ENCODE measurements around the gene KIF26B.
"Not testable (repeated sequence)": the region's sequence is repeated elsewhere in the genome, so short reads cannot be mapped to it uniquely, and the experiment has no call there.

KIF26B gene

GRCh38 chr1:245717611-245718010 is 562.8 kb downstream of the KIF26B start:
- no peak for FAIRE-seq
- TF ChIP-seq CTCF (IDR thresholded peaks at IDR 0.05; ENCODE audit: insufficient read depth, missing control alignments), result no peak
- DNase-seq (ENCODE audit: insufficient read length, low spot score), result no peak

GRCh38 chr1:245718123-245718522 is 563.3 kb downstream of the KIF26B start:
- DNase-seq (ENCODE audit: insufficient read length, low spot score), result no peak
- TF ChIP-seq CTCF (IDR thresholded peaks at IDR 0.05; ENCODE audit: insufficient read depth, missing control alignments), result no peak
- FAIRE-seq, result no peak

- FAIRE-seq, result no peak
- TF ChIP-seq CTCF (IDR thresholded peaks at IDR 0.05; ENCODE audit: insufficient read depth, missing control alignments), result no peak
- no peak for DNase-seq (ENCODE audit: insufficient read length, low spot score)
Observed at GRCh38 chr1:245718951-245719350, 564.2 kb downstream of the KIF26B start.

- DNase-seq (ENCODE audit: insufficient read length, low spot score) (no peak), FAIRE-seq (no peak)
- no peak for TF ChIP-seq CTCF (IDR thresholded peaks at IDR 0.05; ENCODE audit: insufficient read depth, missing control alignments)
Observed at GRCh38 chr1:245721488-245721887, 566.7 kb downstream of the KIF26B start.

GRCh38 chr1:245728035-245728434 is 573.2 kb downstream of the KIF26B start:
- not testable (repeated sequence) for DNase-seq (ENCODE audit: insufficient read length, low spot score); FAIRE-seq

GRCh38 chr1:245730801-245731200 is 576.0 kb downstream of the KIF26B start:
- FAIRE-seq (no peak), DNase-seq (ENCODE audit: insufficient read length, low spot score) (no peak)
- no peak for TF ChIP-seq CTCF (IDR thresholded peaks at IDR 0.05; ENCODE audit: insufficient read depth, missing control alignments)

GRCh38 chr1:245740336-245740735 is 585.6 kb downstream of the KIF26B start:
- not testable (repeated sequence) for DNase-seq (ENCODE audit: insufficient read length, low spot score); FAIRE-seq

- no peak for DNase-seq (ENCODE audit: insufficient read length, low spot score)
Observed at GRCh38 chr1:245742896-245743295, 588.1 kb downstream of the KIF26B start.

More at GRCh38 chr1:245742896-245743295, 588.1 kb downstream of the KIF26B start:
- TF ChIP-seq CTCF (IDR thresholded peaks at IDR 0.05; ENCODE audit: insufficient read depth, missing control alignments), result no peak
- no peak for FAIRE-seq
